Superior temporal gyrus (tissue), 1 donor: ENCODE data around the gene IGSF9.

ENCODE experiments used
- DNase-seq: peaks from one replicate; pipeline ENCODE4 v3.0.0-alpha.2; 2016; ENCODE audit errors: extremely low spot score

IGSF9 gene

DNA sequence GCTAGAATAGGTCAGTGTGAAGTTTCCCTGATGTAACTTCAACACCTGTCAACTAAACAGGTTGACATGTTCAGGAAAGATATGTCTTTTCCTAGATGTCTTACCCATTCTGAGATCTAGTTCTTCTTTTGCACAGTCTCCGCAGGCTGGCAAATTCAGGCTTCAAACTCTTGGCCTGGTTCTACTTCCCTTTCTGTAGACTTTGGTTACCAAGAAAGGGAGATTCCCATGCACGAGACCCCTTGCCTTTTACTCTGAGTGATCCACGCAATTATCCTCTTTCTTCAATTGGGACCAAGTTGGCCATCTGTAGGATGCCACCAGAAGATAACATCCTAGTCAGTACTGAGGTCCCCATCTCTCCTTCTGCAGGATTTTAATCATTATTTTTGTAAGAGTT, 47.5 kb downstream of the IGSF9 start:
- no peak for DNase-seq

- DNase-seq, result no peak
Observed at GRCh38 chr1:159896546-159896930, 48.9 kb downstream of the IGSF9 start.

GRCh38 chr1:159895836-159896545, 49.4 kb downstream of the IGSF9 start:
- DNase-seq, result no peak

DNA sequence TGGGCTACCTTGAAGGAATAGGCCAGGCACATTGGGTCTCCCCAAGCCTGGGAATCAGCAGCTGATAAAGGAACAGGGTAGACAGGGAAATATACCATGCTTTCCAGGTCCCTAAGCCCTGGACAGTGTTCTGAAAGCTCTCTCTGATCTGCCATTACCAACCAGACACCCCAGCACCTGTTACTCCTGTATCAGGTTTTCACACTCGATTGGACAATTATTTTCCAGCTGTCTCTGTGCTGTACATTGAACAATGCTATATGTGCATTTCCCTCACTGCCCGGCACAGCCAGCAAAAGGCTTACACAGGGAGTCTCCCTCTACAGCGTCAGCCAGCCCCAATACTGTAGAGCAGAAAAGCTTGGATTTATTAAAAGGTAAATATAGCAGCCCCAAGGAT, 50.1 kb downstream of the IGSF9 start:
- DNase-seq, result no peak

DNA sequence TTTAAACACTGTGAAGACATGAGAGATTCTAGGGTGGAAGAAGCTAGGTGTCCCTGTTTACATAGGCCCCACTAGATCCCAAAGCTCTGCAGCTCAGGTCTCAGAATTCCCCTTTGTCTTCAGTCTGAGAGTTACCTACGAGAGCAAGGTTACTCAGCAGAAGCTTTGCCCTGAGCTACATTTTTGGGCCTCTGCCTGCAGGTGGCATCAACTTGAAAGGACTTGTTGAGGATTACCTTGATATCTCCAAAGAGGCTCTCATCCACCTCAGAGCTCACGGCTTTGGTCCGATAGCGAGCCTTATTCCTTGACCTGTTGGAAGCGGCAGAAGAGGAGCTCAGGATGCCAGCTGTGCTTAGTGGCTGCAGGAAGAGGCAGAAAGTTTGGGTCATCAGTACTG, 52.5 kb downstream of the IGSF9 start:
- no peak for DNase-seq

- peak; percentile 93 for DNase-seq
Observed at GRCh38 chr1:159891275-159892157, 53.9 kb downstream of the IGSF9 start.

DNA sequence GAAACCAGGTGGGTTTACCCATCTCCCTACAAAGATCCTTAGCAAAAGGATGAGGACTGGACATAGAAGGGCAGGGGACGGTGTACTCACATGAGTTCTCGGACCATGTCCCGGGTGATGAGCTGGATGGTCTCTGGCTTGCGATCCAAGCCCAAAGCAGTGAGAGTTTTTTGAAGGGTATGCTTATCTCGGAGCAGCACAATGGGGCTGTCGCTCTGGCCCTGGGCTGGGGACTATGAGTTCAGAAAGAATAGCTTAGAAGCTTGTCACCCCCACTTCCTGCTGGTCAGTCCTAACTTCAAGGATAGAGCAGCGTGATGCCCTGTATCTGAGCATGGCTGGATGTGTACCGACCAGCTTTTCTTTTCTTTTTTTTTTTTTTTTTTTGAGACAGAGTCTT, 55.0 kb downstream of the IGSF9 start:
- no peak for DNase-seq

DNA sequence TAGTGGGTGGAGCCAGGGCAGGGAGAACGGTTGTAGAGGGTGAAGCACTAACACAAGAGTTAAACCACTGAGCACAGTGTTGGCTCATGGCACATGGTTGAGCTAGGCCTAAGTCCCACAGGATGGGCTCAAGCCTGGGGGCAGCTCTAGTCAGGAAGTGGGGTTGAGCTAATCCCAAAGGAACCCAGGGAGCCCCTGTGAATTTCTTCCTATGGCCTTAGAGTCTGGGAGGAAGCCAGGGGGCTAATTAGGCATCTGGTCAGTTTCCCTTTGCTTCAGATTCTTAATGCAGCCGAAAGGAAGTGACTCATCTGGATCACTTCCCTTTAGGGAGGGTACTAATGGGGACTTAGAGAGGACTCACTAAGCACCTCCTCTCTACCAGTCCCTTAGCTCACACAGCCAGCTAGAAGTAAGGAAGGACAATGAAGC, 55.6 kb downstream of the IGSF9 start:
- DNase-seq, result no peak

DNA sequence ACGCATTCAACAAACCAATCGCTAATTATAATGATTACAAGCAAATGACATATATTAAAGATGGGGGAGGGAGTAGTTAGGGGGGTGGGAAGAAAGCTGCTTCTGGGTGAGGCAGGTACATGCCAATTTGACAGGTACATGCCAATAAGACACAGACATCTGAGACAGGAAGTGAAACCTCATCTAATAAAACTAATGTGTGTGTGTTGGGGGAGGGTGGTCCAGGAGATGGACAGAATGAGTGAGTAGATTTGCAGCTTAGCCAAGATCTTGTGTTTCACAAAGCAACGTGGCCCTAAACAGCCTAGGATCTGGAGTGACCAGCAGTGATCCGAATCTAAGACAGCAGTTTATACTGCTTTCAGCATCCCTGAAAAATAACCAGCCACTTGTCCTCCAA, 56.2 kb downstream of the IGSF9 start:
- no peak for DNase-seq

DNA sequence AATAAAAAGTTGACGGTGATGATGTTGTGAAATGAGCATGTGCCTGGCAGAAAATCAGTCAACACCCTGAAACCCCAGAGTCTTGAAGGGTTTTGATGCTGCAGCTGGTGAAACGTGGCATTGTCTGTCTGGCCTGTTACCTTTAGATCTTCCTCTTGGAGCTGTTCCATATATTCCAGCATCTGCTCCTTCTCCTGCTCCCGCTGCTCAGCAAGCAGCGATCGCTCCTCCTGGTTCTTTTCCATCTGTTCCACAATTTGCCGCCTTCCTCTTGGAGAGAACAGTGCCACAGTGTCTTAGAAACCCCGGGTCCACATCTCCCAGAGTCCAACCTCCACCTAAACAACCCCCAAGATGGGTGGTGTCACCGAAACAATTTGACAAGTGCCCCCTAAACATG, 61.1 kb downstream of the IGSF9 start:
- DNase-seq, result no peak

DNA sequence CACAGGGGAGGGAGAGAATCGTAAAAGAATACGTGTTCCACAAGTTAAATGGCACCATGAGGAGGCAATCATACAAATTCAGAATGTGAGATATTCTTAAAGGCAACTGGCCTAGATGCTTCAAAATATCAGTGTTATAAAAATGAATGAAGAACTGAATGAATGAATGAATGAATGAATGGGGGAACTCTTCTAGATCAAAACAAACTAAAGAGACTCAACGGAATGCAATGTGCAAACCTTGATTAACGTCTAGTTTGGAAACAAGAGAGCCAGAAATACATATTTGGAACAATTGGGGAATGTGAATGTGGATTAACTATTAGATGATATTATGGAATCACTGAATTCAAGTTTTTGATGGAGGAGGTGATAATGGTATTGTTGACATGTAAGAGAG, 62.3 kb downstream of the IGSF9 start:
- no peak for DNase-seq

GRCh38 chr1:159882527-159882862, 62.9 kb downstream of the IGSF9 start:
- DNase-seq, result no peak

- DNase-seq, result no peak
Observed at GRCh38 chr1:159881622-159882526, 63.5 kb downstream of the IGSF9 start.

- DNase-seq, result no peak
Observed at GRCh38 chr1:159880430-159880829, 65.0 kb downstream of the IGSF9 start.

GRCh38 chr1:159879977-159880376, 65.4 kb downstream of the IGSF9 start:
- DNase-seq, result no peak

DNA sequence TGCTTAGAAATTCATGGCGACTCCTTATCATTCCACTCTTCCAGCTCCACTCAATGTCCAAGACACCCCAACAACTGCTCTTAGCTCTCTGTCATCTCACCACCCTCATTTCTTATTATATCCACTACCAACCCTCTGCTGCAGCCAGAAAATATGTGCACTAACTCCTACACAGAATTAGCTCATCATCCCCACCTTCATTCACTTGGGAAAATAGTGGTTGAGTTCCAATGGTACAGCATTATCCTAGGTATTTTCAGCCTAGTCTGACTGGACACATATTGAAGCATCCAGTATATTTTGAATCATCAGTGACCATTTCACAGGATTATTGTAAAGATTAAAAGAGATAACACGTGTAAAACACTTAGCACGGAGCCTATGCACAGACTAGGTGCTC, 66.3 kb downstream of the IGSF9 start:
- DNase-seq, result peak; percentile 27

GRCh38 chr1:159877695-159878444, 67.5 kb downstream of the IGSF9 start:
- DNase-seq, result no peak
